GM12878 (cell line): Measurements from ENCODE around the gene UTP25. TPM values are rescaled to one million over a fixed set of nuclear protein-coding genes. Genes with fewer than 3 reads are reported as not detected.

Experiments used
- ATAC-seq: fragments of 200-7000 bp; cut with Tn5 transposase; 3 replicates; pipeline ENCODE4 v1.9.1; 2020; ENCODE audit warnings: mild to moderate bottlenecking, moderate library complexity
- BruUV-seq: library from RNA; stranded (reverse); fragments of 400-500 nt; replicated peaks from 2 replicates; lab custom pipeline; 2021; lab: Mats Ljungman, UMichigan
- CTCF ChIA-PET: fragments of 300-600 bp; sonication (Branson Sonifier 250); formaldehyde crosslinking; extraction: SDS; loops from one replicate; lab custom pipeline; 2021; ENCODE audit warnings: inconsistent platforms; lab: Yijun Ruan, JAX
- POLR2A ChIA-PET: fragments of 350-600 bp; formaldehyde crosslinking; extraction: SDS; loops from one replicate; lab custom pipeline; 2021; ENCODE audit warnings: inconsistent platforms; lab: Charles Lee
- RAD21 ChIA-PET: fragments of 300-600 bp; sonication (Branson Sonifier 250); formaldehyde crosslinking; loops from one replicate; lab custom pipeline; 2023; ENCODE audit warnings: antibody characterized with exemption; ENCODE audit not compliant: unreplicated experiment; lab: Charles Lee
- SMC1A ChIA-PET: fragments of 300-600 bp; sonication (Branson Sonifier 250); formaldehyde crosslinking; loops from one replicate; lab custom pipeline; 2023; ENCODE audit not compliant: unreplicated experiment, uncharacterized antibody; lab: Charles Lee
- DNase-seq: peaks from one replicate; pipeline ENCODE4 v3.0.0-alpha.2; 2011; ENCODE audit warnings: low read depth, low spot score
- FAIRE-seq: peaks from 3 replicates; lab custom pipeline; 2011; peaks lifted over from hg19 to GRCh38; lab: Jason Lieb, UNC
- H2AFZ ChIP-seq: 2 replicates; pipeline ENCODE4 v1.6.0; 2011; ENCODE audit warnings: low read depth, low read length, control low read depth; ENCODE audit not compliant: control insufficient read depth
- H3K27ac ChIP-seq: 2 replicates; pipeline ENCODE4 v1.5.1; 2011; ENCODE audit warnings: control low read depth; ENCODE audit not compliant: control insufficient read depth, insufficient read depth
- H3K27me3 ChIP-seq, 2 experiments: replicated peaks in 1 of 2; 2 replicates each; pipeline versions ENCODE4 v1.6.0 to v1.6.1; 2011; ENCODE audit warnings: low read length in 1 of 2; ENCODE audit not compliant: control insufficient read depth in 2 of 2, insufficient read depth in 2 of 2
- H3K36me3 ChIP-seq, 2 experiments: 2 replicates each; pipeline ENCODE4 v1.5.1; 2011; ENCODE audit warnings: low read length in 1 of 2; ENCODE audit not compliant: control insufficient read depth in 2 of 2, insufficient read depth in 2 of 2
- H3K4me1 ChIP-seq: 2 replicates; pipeline ENCODE4 v1.6.1; 2011; ENCODE audit warnings: mild to moderate bottlenecking, low read length, moderate library complexity, mixed read lengths; ENCODE audit not compliant: control insufficient read depth, insufficient read depth
- H3K4me2 ChIP-seq: 2 replicates; pipeline ENCODE4 v1.6.0; 2011; ENCODE audit warnings: control low read depth; ENCODE audit not compliant: control insufficient read depth, insufficient read depth
- H3K4me3 ChIP-seq: fragments of 200-600 bp; sonication (generic); 2 replicates; pipeline ENCODE4 v1.5.1; 2016
- H3K79me2 ChIP-seq: 2 replicates; pipeline ENCODE4 v1.6.0; 2011; ENCODE audit warnings: low read length; ENCODE audit not compliant: control insufficient read depth, insufficient read depth
- H3K9ac ChIP-seq: 2 replicates; pipeline ENCODE4 v1.8.0; 2011; ENCODE audit warnings: low read length, control low read depth, mixed read lengths; ENCODE audit not compliant: control insufficient read depth, insufficient read depth
- H3K9me3 ChIP-seq: replicated peaks from 3 replicates; pipeline ENCODE4 v1.5.1; 2011; ENCODE audit warnings: mild to moderate bottlenecking, low read length; ENCODE audit not compliant: control insufficient read depth, insufficient read depth
- H4K20me1 ChIP-seq: 2 replicates; pipeline ENCODE4 v1.6.0; 2011; ENCODE audit not compliant: control insufficient read depth, insufficient read depth
- BACH1 ChIP-seq: fragments of 450-650 bp; IDR thresholded peaks from 2 replicates; pipeline ENCODE4 v1.6.1; 2017; ENCODE audit warnings: mild to moderate bottlenecking, borderline replicate concordance
- CUX1 ChIP-seq: IDR thresholded peaks from 2 replicates; pipeline ENCODE4 v1.6.1; 2012; ENCODE audit warnings: improper control_type of control experiment, low read depth, low read length; ENCODE audit not compliant: insufficient replicate concordance
- E2F8 ChIP-seq: fragments of 450-650 bp; IDR thresholded peaks from 2 replicates; pipeline ENCODE4 v1.6.1; 2018; ENCODE audit warnings: mild to moderate bottlenecking, low read depth, moderate library complexity; ENCODE audit not compliant: partially characterized antibody
- HSF1 ChIP-seq: fragments of 150-350 bp; IDR thresholded peaks from 2 replicates; pipeline ENCODE4 v1.6.1; 2014; ENCODE audit warnings: mild to moderate bottlenecking, low read depth, low read length
- IKZF2 ChIP-seq, 2 experiments: fragments of 450-650 bp; IDR thresholded peaks; 2 replicates each; pipeline ENCODE4 v1.6.1; 2017; ENCODE audit warnings: mild to moderate bottlenecking in 2 of 2, moderate library complexity in 2 of 2
- KAT2A ChIP-seq: conservative IDR thresholded peaks from 2 replicates; pipeline ENCODE4 v1.6.1; 2011; ENCODE audit warnings: low read depth, low read length; ENCODE audit not compliant: control insufficient read depth
- POLR2AphosphoS2 ChIP-seq: IDR thresholded peaks from 2 replicates; pipeline ENCODE4 v1.6.1; 2011; ENCODE audit warnings: low read depth, mild to moderate bottlenecking, low read length, improper control_type of control experiment, moderate library complexity
- SIN3A ChIP-seq: IDR thresholded peaks from 2 replicates; pipeline ENCODE4 v1.6.1; 2012; ENCODE audit warnings: low read depth, low read length, improper control_type of control experiment
- SUPT20H ChIP-seq: IDR thresholded peaks from 2 replicates; pipeline ENCODE4 v1.6.1; 2011; ENCODE audit warnings: low read depth, mild to moderate bottlenecking, low read length, moderate library complexity, borderline replicate concordance; ENCODE audit not compliant: control insufficient read depth
- SUZ12 ChIP-seq: fragments of 200-600 bp; sonication (generic); IDR thresholded peaks from one replicate; pipeline ENCODE4 v1.6.1; 2018; ENCODE audit warnings: antibody characterized with exemption, mild to moderate bottlenecking; ENCODE audit not compliant: unreplicated experiment
- ZNF622 ChIP-seq: fragments of 450-650 bp; IDR thresholded peaks from 2 replicates; pipeline ENCODE4 v1.6.1; 2017; ENCODE audit warnings: mild to moderate bottlenecking, inconsistent platforms
- WGBS: methylation state at CpG from one replicate; pipeline ENCODE4 v1.1.6; 2016; ENCODE audit warnings: low lambda C conversion rate; ENCODE audit not compliant: insufficient replicate concordance, insufficient coverage; ENCODE audit errors: missing lambda C conversion rate; 5-methylcytosine and 5-hydroxymethylcytosine counted together
- in situ Hi-C: fragments of 300-500 bp; cut with MboI; formaldehyde crosslinking; loops from 9 replicates; pipeline ENCODE4 v1.14.3; 2018; ENCODE audit warnings: mixed read lengths
- intact Hi-C: fragments of 100-400 bp; cut with micrococcal nuclease; formaldehyde crosslinking; loops from one replicate; pipeline ENCODE4 v1.14.2; 2022; ENCODE audit not compliant: unreplicated experiment
- polyA plus RNA-seq, 11 experiments: library from polyadenylated mRNA; depleted of rRNA in 4 of 11; unstranded in 6 of 11; stranded (reverse) in 5 of 11; fragments of >200 nt; fragmentation: Nextera tagmentation in 4 of 11; fragmentation: Illumina TruSeq in 1 of 11; extraction: Ambion mirVana in 4 of 11; extraction: Trizol in 1 of 11; gene quantifications; 1 replicate in 1 of 11; 2 replicates in 10 of 11; pipeline versions ENCODE4 v1.2.1 to v1.2.3, GENCODE V29; 2011 to 2016; ENCODE audit warnings: inconsistent platforms in 2 of 11, missing spikeins in 2 of 11, low read depth in 1 of 11
- total RNA-seq, 4 experiments: library from RNA; depleted of rRNA in 3 of 4; stranded (reverse); fragments of >200 nt in 3 of 4; fragmentation: Illumina TruSeq in 1 of 4; extraction: Trizol in 1 of 4; gene quantifications; 2 replicates each; pipeline versions ENCODE4 v1.2.1 to v1.2.3, GENCODE V29; 2013 to 2021

UTP25 gene
- total and polyA plus RNA-seq, 10 of the 15 experiments (the other 5 are each of a cell fraction or from before 2014, with no cell fraction given): 3.0 to 13.3 (median 8.5) TPM

- Histone ChIP-seq H4K20me1 (no peaks in the 10 kb centered on the region), H3K4me2 (no peak overlapping the region), H3K4me3 (no peak overlapping the region), H3K36me3 (peaks cover 5 to 10% of the 10 kb centered on the region in 2 experiments; a peak in 3 of 4 replicates), H3K9me3 (no peaks in the 10 kb centered on the region; the same call in 2 of the 3 replicates), H3K27me3 (no peaks in the 10 kb centered on the region), H3K4me1 (no peaks in the 10 kb centered on the region), H3K27ac (no peak overlapping the region), H2AFZ (no peak overlapping the region), H3K79me2 (no peaks in the 10 kb centered on the region), H3K9ac (no peak overlapping the region)
- FAIRE-seq (no peak), DNase-seq (no peak), ATAC-seq (no peak)
- ChIA-PET CTCF (interaction anchor here (1.0 to 2.7 kb wide), 2 partner anchors 8 to 10 kb away, joined by 3 to 9 read pairs; no protein-coding TSS in a partner anchor), RAD21 (no interaction called here), SMC1A (no interaction called here), POLR2A (interaction anchor here (1.0 kb wide), 1 partner anchor 10 kb away, joined by 3 read pairs; no protein-coding TSS in a partner anchor)
- intact Hi-C loops (no loop called here), in situ Hi-C loops (no loop called here)
- BruUV-seq: no TSS peak
- 82% methylated on average over 8 of the region's 8 CpGs for WGBS
- TF ChIP-seq POLR2AphosphoS2 (no peak), CUX1 (no peak), SIN3A (no peak), SUZ12 (no peak), SUPT20H (no peak), ZNF622 (no peak), E2F8 (no peak), BACH1 (no peak), HSF1 (no peak), IKZF2 (IDR thresholded peaks at IDR 0.05) (no peak), KAT2A (no peak)
Measured at GRCh38 chr1:209855006-209855405, 27.2 kb downstream of the UTP25 start.
